ENCODE measurements around the gene CDX2. TPM values are rescaled to one million over a fixed set of nuclear protein-coding genes. Genes with fewer than 3 reads are reported as not detected.

Gene CDX2
- total RNA-seq, 1 donor from 2014 or later: not detected

DNA sequence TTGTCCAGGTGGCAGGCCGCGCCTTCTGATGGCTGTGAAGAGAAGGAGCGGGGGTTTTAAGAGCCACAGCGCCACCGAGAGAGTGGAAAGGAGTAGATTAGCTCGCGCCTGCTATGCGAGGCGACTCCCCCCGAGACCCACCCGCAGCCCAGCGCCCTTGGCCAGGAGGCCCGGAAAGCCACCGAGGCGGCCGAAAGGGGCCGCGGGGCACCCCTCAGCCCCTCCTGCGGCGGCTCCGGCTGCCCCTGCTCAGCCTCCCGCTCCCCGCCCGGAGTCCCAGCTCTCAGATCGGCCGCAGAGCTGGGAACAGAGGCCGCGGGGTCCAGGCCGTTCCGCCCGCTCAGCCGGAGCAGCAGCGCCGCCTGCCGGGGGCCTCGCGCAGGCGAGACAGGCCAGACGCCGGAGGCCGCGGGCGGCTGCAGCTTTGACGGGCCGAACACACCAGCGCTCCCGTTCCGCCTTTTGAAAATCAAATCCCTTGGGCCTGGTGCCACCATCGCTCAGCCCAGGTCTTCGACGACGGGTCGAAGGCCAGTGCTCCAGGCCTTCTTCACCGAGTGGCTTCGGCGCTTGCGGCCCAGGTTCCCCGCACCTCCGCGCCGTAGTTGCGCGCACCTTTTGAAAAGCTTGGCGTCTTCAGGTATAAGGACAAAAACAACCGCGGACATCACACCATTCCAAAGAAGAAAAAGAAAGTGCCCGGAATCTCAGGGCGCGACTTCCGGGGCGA lies 15.3 kb downstream of the CDX2 start:
- ATAC-seq: peak; percentile 96
- intact Hi-C loops (cut with DNase I): loop anchor here (10.0 kb wide), 1 partner anchor 129 kb away; no protein-coding TSS in a partner anchor
- peak; percentile 89 for DNase-seq (ENCODE audit: missing footprints)

DNA sequence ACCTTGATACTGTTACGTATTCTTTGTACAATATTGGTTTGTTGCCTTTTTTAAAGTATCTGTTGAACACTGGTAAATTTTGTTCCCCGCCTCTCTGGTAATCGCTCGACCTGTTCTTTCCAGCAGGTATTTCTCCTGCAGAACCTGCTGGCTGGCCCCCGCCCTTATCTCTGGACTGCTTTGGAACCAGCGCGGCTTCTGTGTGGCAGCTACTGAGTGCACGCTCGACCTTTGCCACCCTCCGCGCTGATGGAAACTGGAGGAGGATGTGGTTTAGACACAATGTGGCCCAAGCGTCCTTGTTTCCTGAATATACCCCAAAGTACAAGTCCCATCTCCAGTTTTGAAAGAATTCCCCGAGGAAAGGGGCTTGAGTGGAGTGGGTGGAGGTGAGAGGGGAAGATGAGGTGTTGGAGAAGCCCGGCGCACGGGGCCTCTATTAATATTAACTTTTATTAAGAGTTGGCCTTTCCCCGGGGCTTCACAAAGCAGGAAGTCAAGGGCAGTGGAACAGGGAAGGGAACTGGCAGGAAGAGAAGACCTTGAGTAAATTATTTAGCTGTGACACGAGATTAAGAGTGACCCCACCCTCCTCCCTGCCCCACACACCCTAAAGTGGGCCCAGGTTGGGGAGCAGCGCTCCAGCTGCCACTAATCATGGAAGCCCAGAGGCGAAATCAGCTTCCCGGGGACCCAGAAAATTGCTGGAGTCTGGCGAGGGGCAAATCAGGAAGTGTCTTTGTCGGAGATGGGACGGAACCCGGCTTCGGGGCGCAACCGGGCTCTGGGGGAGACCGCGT lies 16.0 kb downstream of the CDX2 start:
- ATAC-seq (peak; percentile 21), DNase-seq (ENCODE audit: missing footprints) (no peak)
- intact Hi-C loops (cut with DNase I): loop anchor here (10.0 kb wide), 1 partner anchor 128 kb away; no protein-coding TSS in a partner anchor

DNA sequence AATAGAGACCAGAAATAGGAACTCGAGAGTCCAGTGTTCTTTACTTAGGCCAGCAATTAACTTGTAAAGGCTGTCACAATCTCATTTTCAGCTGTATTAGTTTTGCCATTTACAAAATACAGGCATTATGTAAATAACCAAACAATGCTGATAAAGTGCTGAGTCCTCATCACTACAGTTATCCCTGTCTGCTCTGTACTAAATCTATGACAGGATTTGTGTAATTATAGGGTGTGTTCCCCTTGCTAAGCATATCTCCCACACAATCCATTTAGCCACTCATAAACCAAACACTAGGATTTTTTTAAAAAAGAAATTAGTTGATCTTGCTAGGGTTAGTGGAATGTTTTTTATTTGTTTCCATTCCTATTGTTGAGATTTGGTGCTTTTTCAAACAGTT lies 26.1 kb downstream of the CDX2 start:
- ATAC-seq: no peak
- intact Hi-C loops (cut with DNase I): no loop called here

DNA sequence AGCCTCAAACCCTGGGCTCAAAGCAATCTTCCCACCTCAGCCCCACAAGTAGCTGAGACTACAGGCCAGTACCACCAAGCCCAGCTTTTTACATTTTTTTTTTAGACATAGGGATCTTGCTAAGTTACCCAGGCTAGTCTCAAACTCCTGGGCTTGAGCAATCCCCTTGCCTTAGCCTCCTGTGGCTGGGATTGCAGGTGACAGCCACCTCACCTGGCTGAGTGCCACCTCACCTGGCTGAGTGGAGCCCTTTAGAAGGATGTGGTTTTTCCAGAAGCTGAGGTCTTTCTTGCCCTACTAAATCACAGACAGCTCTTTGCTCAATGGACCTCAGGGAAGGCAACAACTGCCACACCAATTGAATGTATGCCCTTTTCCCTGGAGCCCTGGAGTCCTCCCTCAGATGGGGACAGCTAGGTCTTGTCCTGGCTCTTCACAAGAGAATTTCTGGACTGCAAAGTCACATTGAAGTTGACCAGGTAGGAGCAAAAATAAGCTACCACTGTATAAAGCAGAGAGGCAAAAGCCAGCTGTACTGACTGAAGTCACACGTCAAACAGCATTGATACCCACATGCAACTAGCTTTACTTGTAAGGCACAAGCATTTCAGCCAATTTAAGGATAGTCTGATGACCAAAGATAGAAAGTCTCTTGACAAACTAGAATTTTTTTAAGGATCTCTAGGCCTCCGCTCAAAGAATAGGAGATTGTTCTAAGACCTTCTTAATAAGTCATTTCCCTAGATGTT lies 35.4 kb downstream of the CDX2 start:
- no peak for ATAC-seq
- no peak for DNase-seq (ENCODE audit: missing footprints)
- intact Hi-C loops (cut with DNase I): no loop called here

More for the DNA sequence above, 26.1 kb downstream of the CDX2 start:
- no peak for DNase-seq (ENCODE audit: missing footprints)

DNA sequence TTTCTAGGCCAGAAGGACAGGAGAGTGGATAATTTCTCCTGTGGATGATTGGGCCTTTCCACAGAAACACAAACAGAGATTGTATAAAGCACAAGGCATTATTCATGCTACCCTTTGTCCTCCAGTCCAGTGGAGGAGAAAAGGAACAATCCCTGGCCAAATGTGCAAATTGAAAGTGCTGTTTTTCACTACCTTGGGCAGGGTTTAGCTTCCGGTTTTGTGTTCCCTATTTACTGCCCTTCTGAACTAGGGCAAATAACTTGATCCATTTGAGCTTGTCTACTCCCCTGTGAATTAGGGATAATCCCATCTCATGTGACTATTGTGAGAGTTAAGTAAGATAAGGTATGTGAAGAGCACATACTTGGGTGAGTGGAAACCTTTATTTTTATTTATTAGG lies 36.0 kb downstream of the CDX2 start:
- ATAC-seq (no peak), DNase-seq (ENCODE audit: missing footprints) (no peak)
- intact Hi-C loops (cut with DNase I): no loop called here

DNA sequence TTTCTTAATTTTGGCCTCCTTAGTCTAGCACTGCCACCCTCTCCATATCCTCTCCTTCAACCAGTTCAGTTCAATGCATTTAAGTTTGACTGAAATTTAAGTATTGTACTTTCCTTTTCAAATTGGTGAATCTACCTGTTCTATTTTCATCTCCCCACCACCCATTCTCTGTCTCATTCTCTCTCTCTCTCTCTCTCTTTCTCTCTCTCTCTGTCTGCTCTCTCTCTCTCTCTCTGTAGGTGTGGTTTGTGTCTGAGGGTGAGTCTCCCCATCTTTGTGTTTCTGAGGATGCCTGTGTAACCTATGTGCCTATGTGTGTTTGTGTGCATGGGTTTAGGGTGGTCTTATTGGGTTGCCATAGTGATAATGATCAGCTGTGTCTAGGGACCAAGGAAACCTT lies 39.2 kb downstream of the CDX2 start:
- no peak for ATAC-seq
- intact Hi-C loops (cut with DNase I): no loop called here

DNA sequence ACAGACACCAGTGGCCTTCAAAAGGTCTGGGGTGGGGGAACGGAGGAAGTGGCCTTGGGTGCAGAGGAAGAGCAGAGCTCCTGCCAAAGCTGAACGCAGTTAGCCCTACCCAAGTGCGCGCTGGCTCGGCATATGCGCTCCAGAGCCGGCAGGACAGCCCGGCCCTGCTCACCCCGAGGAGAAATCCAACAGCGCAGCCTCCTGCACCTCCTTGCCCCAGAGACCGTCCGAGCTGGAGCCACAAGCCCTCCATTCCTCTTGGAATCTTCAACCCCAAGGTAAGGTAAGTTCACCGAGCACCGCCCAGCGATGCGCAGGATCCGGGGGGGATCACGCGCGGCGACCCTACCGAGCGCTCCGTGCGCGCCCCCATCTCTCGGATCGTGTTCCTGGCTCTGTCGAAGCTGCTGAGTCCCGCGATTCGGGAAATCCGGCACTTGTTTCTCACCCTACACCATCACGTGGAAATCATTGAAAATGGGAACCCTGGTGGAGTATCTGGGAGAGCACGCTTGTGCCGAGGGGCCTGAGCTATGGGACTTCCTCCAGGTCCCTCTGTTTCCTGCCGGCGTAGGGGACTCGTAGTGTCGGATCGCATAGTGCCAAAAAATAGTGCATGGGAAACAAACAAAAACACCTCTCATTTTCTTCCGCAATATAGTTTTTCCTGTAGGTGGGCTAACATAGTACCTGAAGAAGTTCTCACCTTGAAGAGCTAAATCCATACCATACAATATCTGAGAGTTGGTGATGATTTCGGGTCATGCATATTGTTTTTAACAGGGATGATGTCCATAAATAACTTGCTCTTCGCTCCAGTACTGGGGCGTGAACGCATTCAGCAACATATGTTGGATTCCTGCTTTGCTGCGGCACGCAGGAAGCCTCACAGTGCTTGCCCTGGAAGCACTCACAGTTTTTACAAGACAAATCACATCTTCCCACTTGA lies 40.0 kb downstream of the CDX2 start:
- intact Hi-C loops (cut with DNase I): no loop called here
- no peak for DNase-seq (ENCODE audit: missing footprints)
- ATAC-seq: no peak

More for the DNA sequence above, 39.2 kb downstream of the CDX2 start:
- no peak for DNase-seq (ENCODE audit: missing footprints)

DNA sequence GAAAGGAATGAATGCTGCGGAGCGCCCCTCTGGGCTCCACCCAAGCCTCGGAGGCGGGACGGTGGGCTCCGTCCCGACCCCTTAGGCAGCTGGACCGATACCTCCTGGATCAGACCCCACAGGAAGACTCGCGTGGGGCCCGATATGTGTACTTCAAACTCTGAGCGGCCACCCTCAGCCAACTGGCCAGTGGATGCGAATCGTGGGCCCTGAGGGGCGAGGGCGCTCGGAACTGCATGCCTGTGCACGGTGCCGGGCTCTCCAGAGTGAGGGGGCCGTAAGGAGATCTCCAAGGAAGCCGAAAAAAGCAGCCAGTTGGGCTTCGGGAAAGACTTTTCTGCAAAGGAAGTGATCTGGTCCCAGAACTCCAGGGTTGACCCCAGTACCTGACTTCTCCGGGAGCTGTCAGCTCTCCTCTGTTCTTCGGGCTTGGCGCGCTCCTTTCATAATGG lies 40.7 kb downstream of the CDX2 start:
- ATAC-seq (no peak), DNase-seq (ENCODE audit: missing footprints) (no peak)
- intact Hi-C loops (cut with DNase I): no loop called here

DNA sequence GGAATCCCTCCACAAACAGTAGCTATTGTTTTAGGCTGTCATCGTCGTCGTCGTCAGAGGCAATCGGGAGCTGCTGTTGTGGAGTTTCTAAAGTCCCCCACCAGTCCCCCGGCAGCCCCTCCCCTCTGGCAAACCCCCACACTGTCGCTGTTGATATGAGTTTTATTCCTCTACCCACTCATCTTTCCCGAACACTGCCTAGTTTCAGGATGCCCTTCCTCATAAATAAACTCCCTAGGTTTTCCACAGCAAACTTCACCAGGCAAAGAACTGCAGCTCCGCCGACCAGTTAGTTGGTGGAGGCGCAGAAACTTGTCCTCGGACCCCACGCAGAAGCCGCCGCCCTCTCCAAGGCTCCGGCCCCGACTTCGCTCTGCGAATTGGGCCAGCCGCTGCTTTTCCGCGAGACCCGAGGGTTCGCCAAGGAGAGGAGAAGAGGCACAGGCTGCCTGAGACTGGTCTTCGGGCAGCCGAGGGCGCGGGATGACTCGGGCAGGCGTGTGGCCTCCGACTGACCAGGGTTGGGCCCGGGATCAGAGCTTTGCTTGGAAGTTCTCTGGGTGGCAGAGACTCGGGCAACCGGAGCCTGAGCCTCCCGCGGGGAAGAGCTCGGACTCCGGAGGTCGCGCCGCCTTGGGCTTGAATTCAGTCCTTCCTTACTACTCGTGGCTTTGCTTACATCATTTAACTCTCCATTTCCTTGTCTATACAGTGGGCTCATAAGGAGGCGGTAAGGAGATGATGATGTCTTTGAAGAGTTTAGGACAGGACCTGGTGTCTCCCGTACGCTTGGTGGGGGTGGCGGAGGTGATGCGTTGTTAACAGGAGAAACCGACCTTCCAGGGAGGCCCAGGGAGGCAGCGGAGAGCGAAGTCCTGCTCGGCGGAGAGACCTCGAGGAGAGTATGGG lies 41.4 kb downstream of the CDX2 start:
- DNase-seq (ENCODE audit: missing footprints): no peak
- no peak for ATAC-seq
- intact Hi-C loops (cut with DNase I): no loop called here

DNA sequence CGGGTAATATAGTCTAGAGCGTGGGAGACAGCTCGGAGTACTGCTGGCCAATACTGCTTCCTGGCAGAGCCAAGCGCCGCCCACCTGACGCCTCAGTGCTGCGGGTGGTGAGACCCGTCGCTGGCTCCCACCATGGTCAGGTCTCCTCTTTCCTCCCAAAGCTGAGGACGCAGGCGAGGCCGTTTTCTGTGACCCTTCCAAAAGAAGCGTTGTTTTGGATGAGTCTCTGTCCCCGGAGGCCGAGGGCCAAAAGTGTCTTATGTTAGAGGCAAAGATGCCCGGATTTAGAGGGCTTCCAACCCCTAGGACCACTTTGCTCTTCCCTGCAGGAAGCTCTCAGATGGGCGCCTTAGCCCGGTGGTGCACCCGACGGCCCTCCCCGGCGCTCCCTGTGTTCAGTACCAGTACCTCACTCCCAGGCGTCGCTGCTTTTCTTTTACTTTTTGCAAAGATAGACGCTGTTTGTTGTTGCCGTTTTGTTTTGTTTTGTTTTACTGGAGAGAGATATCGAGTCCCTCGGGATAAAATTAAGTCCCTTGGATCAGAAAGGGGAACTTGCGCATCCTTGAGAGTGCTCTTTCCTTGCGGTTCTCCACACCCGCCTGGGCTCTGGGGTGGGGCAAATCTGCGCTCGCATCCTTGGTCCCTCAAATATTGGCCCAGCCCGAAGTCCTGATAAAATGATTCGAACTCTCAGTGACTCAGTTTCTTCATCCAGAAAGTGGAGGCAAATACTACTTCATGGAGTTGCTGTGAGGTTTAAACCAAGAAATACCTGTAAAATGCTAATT lies 42.3 kb downstream of the CDX2 start:
- intact Hi-C loops (cut with DNase I): no loop called here
- ATAC-seq (no peak), DNase-seq (ENCODE audit: missing footprints) (no peak)

DNA sequence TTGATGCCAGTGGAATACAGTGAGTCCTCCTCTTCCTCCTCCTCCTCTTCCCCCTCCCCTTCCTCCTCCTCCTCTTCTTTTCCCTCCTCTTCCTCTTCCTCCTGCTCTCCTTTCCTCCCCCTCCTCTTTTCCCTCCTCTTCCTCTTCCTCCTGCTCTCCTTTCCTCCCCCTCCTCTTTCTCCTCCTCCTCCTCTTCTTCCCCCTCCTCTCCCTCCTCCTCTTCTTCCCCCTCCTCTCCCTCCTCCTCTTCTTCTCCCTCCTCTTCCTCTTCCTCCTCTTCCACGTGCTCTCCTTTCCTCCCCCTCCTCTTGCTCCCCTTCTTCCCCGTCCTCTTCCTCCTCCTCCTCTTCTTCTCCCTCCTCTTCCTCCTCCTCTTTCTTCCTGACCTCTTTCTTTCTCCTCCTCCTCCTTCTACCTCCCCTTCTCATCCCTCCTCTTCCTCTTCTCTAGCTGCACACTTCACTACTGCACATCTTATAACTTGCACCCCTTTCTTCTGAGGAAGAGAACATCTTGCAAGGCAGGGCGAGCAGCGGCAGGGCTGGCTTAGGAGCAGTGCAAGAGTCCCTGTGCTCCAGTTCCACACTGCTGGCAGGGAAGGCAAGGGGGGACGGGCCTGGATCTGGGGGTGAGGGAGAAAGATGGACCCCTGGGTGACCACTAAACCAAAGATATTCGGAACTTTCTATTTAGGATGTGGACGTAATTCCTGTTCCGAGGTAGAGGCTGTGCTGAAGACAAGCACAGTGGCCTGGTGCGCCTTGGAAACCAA lies 43.7 kb downstream of the CDX2 start:
- no peak for DNase-seq (ENCODE audit: missing footprints)
- ATAC-seq: no peak
- intact Hi-C loops (cut with DNase I): no loop called here

DNA sequence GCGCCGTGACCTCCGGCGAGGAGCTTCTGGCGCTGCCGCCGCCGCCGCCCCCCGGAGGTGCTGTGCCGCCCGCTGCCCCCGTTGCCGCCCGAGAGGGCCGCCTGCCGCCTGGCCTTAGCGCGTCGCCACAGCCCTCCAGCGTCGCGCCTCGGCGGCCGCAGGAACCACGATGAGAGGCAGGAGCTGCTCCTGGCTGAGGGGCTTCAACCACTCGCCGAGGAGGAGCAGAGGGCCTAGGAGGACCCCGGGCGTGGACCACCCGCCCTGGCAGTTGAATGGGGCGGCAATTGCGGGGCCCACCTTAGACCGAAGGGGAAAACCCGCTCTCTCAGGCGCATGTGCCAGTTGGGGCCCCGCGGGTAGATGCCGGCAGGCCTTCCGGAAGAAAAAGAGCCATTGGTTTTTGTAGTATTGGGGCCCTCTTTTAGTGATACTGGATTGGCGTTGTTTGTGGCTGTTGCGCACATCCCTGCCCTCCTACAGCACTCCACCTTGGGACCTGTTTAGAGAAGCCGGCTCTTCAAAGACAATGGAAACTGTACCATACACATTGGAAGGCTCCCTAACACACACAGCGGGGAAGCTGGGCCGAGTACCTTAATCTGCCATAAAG lies 44.5 kb downstream of the CDX2 start:
- ATAC-seq (no peak), DNase-seq (ENCODE audit: missing footprints) (no peak)
- intact Hi-C loops (cut with DNase I): no loop called here

DNA sequence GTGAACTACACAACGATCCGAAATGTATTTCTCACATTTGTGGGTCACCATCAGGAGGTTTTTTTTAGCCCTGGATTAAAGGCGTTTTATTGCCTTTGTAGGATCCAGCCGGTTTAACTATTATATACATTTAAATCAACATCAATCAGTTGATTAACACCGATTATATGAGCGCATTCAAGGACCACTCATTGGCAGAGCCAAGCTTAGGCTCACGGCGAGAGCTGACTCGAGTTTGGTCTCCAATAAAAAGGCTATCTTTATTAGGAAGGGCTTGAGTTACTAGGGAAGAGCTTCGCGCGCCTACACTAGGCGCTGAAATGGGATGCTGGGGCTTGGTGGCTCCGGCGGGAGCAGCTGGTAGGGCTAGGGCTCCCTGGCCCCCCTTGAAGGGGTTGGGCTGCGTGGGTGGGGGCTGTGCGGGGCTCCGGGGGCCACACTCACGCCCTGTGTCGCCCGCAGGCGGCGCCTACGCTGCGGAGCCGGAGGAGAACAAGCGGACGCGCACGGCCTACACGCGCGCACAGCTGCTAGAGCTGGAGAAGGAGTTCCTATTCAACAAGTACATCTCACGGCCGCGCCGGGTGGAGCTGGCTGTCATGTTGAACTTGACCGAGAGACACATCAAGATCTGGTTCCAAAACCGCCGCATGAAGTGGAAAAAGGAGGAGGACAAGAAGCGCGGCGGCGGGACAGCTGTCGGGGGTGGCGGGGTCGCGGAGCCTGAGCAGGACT lies 45.2 kb downstream of the CDX2 start:
- DNase-seq (ENCODE audit: missing footprints): no peak
- no peak for ATAC-seq
- intact Hi-C loops (cut with DNase I): no loop called here

DNA sequence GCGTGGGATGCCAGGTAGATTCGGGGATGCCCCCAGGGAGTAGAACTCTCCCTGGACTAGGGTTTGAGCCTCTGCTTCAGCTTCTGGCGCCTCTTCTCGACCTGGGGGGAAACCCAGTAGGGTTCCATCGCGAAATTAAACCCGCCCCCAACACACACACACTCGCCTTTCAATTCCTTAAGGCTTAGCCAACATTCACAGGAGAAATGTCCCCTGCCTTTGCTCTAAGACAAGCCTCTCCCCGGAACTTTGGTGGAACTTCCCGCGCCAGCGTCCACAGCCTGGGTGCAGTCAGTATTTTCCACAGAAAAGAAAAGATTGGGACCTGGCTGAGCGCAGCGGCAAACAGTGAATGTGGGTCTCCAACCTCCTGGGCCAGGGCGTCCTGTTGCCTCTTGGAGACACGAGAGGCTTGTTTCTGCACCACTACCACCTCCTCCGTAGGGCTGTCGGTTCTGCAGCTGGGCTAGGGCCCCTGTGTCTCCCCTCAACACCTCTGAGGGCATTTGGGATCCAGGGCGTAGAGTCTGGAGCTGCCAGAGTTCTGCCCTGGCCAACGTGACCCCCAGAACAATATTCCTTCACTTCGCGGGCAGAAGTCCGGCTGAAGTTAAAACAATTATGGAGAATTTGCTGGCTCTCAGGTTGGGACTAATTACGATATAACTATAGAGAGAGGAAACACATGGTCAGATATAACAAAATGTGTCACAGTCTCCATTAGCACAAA lies 46.1 kb downstream of the CDX2 start:
- intact Hi-C loops (cut with DNase I): no loop called here
- DNase-seq (ENCODE audit: missing footprints) (no peak), ATAC-seq (no peak)

All from Right ventricle myocardium inferior (tissue), 1 donor.